HCT116 (cell line): ENCODE results near the gene PKHD1. TPM values are rescaled to one million over a fixed set of nuclear protein-coding genes. Genes with fewer than 3 reads are reported as not detected.

ENCODE experiments used
- ATAC-seq: fragments of 200-7000 bp; cut with Tn5 transposase; 2 replicates; pipeline ENCODE4 v1.9.1; 2020; ENCODE audit warnings: mild to moderate bottlenecking, moderate library complexity
- BruUV-seq: library from RNA; stranded (reverse); fragments of 400-500 nt; replicated peaks from 2 replicates; lab custom pipeline; 2021; lab: Mats Ljungman, UMichigan
- CTCF ChIA-PET: fragments of 300-600 bp; sonication (Branson Sonifier 250); formaldehyde crosslinking; loops from one replicate; lab custom pipeline; 2021; ENCODE audit warnings: antibody characterized with exemption; lab: Charles Lee
- POLR2A ChIA-PET: fragments of 300-600, 350-600 bp; sonication (Branson Sonifier 250); formaldehyde crosslinking; loops from one replicate; lab custom pipeline; 2021; ENCODE audit warnings: antibody characterized with exemption; lab: Charles Lee
- RAD21 ChIA-PET, 2 experiments: fragments of 300-600 bp; sonication (Branson Sonifier 250); formaldehyde crosslinking; loops; one replicate each; lab custom pipeline; 2023; ENCODE audit warnings: low total read pairs in 2 of 2; ENCODE audit not compliant: uncharacterized antibody in 2 of 2, unreplicated experiment in 2 of 2, low non-redundant PET in 1 of 2; lab: Charles Lee
- DNase-seq: peaks from one replicate; pipeline ENCODE4 v3.0.0-alpha.2; 2010; ENCODE audit warnings: low read depth, low spot score
- H2AFZ ChIP-seq: fragments of 200-600 bp; shearing (Covaris generic), sonication (generic); 2 replicates; pipeline ENCODE4 v1.6.1; 2017; ENCODE audit warnings: low read depth, mixed run types, mixed read lengths, antibody characterized with exemption, low read length; ENCODE audit not compliant: poor library complexity, severe bottlenecking
- H3K27ac ChIP-seq: 2 replicates; pipeline ENCODE4 v1.5.1; 2012; ENCODE audit warnings: low read depth, low read length
- H3K27me3 ChIP-seq: fragments of 200-600 bp; sonication (generic); 2 replicates; pipeline ENCODE4 v1.6.1; 2016; ENCODE audit warnings: mixed run types, low read length, mixed read lengths; ENCODE audit not compliant: insufficient read depth
- H3K36me3 ChIP-seq, 2 experiments: fragments of 200-500 bp in 1 of 2; fragments of 200-600 bp in 1 of 2; sonication (Bioruptor generic) in 1 of 2; sonication (generic) in 1 of 2; 2 replicates each; pipeline versions ENCODE4 v1.5.1 to v1.6.1; 2014 to 2016; ENCODE audit warnings: low read length in 2 of 2, inconsistent platforms in 1 of 2, mixed read lengths in 1 of 2, mixed run types in 1 of 2; ENCODE audit not compliant: insufficient read depth in 2 of 2, control insufficient read depth in 1 of 2
- H3K4me1 ChIP-seq, 2 experiments: fragments of 200-600 bp in 1 of 2; sonication (generic) in 1 of 2; 2 replicates each; pipeline versions ENCODE4 v1.5.1 to v1.6.1; 2012 to 2017; ENCODE audit warnings: low read length in 2 of 2, inconsistent platforms in 1 of 2, mild to moderate bottlenecking in 1 of 2, mixed read lengths in 1 of 2, mixed run types in 1 of 2, moderate library complexity in 1 of 2; ENCODE audit not compliant: insufficient read depth in 2 of 2, control insufficient read depth in 1 of 2
- H3K4me2 ChIP-seq: fragments of 200-600 bp; sonication (generic); 2 replicates; pipeline ENCODE4 v1.6.1; 2017; ENCODE audit warnings: mixed run types, low read length, mixed read lengths
- H3K4me3 ChIP-seq, 2 experiments: fragments of 200-600 bp in 1 of 2; sonication (generic) in 1 of 2; replicated peaks in 1 of 2; 2 replicates each; pipeline ENCODE4 v1.5.1; 2011 to 2016; ENCODE audit warnings: low read length in 2 of 2, control low read depth in 1 of 2, low read depth in 1 of 2, mild to moderate bottlenecking in 1 of 2, mixed read lengths in 1 of 2, mixed run types in 1 of 2
- H3K79me2 ChIP-seq: fragments of 200-600 bp; sonication (generic); 2 replicates; pipeline ENCODE4 v1.6.1; 2017; ENCODE audit warnings: mild to moderate bottlenecking, mixed run types, low read length, moderate library complexity, mixed read lengths; ENCODE audit not compliant: insufficient read depth
- H3K9ac ChIP-seq: fragments of 200-600 bp; sonication (generic); 2 replicates; pipeline ENCODE4 v1.6.1; 2016; ENCODE audit warnings: low read length, mixed read lengths
- H3K9me2 ChIP-seq: fragments of 200-600 bp; sonication (generic), shearing (Covaris generic); 2 replicates; pipeline ENCODE4 v1.6.1; 2017; ENCODE audit warnings: mixed run types, mild to moderate bottlenecking, moderate library complexity; ENCODE audit not compliant: insufficient read depth
- H3K9me3 ChIP-seq, 2 experiments: fragments of 200-500 bp in 1 of 2; fragments of 200-600 bp in 1 of 2; sonication (Bioruptor generic) in 1 of 2; sonication (generic) in 1 of 2; 2 replicates each; pipeline ENCODE4 v1.6.1; 2014 to 2017; ENCODE audit warnings: low read length in 2 of 2, mixed read lengths in 2 of 2, inconsistent platforms in 1 of 2, low read depth in 1 of 2, mild to moderate bottlenecking in 1 of 2, mixed run types in 1 of 2, moderate library complexity in 1 of 2; ENCODE audit not compliant: control insufficient read depth in 1 of 2, insufficient read depth in 1 of 2
- H4K20me1 ChIP-seq: fragments of 200-600 bp; sonication (generic), shearing (Covaris generic); 2 replicates; pipeline ENCODE4 v1.6.1; 2017; ENCODE audit warnings: mixed run types, mild to moderate bottlenecking, moderate library complexity; ENCODE audit not compliant: insufficient read depth
- ATF3 ChIP-seq: IDR thresholded peaks from 2 replicates; pipeline ENCODE4 v1.6.1; 2012
- CTCF ChIP-seq, 3 experiments: fragments of 200-600 bp in 1 of 3; sonication (generic) in 1 of 3; IDR thresholded peaks in 2 of 3; conservative IDR thresholded peaks in 1 of 3; 2 replicates each; pipeline ENCODE4 v1.5.1; 2012 to 2017; ENCODE audit warnings: low read depth in 2 of 3, low read length in 2 of 3, antibody characterized with exemption in 1 of 3, borderline replicate concordance in 1 of 3, control low read depth in 1 of 3, mild to moderate bottlenecking in 1 of 3, mixed read lengths in 1 of 3, mixed run types in 1 of 3, moderate library complexity in 1 of 3; ENCODE audit not compliant: insufficient read depth in 1 of 3
- EZH2phosphoT487 ChIP-seq: fragments of 200-600 bp; IDR thresholded peaks from 2 replicates; pipeline ENCODE4 v1.6.1; 2018; ENCODE audit warnings: antibody characterized with exemption, borderline replicate concordance
- MAX ChIP-seq: IDR thresholded peaks from 2 replicates; pipeline ENCODE4 v1.6.1; 2012
- POLR2AphosphoS5 ChIP-seq: IDR thresholded peaks from 2 replicates; pipeline ENCODE4 v1.6.1; 2011; ENCODE audit warnings: mild to moderate bottlenecking, low read depth, low read length, moderate library complexity
- SP1 ChIP-seq: IDR thresholded peaks from 2 replicates; pipeline ENCODE4 v1.6.1; 2012; ENCODE audit warnings: low read depth
- ZNF274 ChIP-seq: fragments of 200-500 bp; sonication (Bioruptor generic); IDR thresholded peaks from 2 replicates; pipeline ENCODE4 v1.6.1; 2014; ENCODE audit warnings: mild to moderate bottlenecking, low read depth, low read length, inconsistent platforms
- intact Hi-C: fragments of 100-400 bp; cut with micrococcal nuclease; formaldehyde crosslinking; loops from 2 replicates; pipeline ENCODE4 v1.10.0; 2022
- total RNA-seq: library from RNA; stranded (reverse); gene quantifications from one replicate; pipeline ENCODE4 v1.2.1, GENCODE V29; 2021; ENCODE audit not compliant: unreplicated experiment

Gene PKHD1
- total RNA-seq, 1 experiment from 2014 or later: not detected

- peak; percentile 10 for DNase-seq
- Histone ChIP-seq H3K27me3 (peaks cover 28% of the 10 kb centered on the region), H3K9ac (no peak overlapping the region), H2AFZ (no peak overlapping the region), H3K79me2 (no peaks in the 10 kb centered on the region), H3K4me3 (no peak overlapping the region), H4K20me1 (no peaks in the 10 kb centered on the region), H3K9me2 (no peaks in the 10 kb centered on the region), H3K36me3 (no peaks in the 10 kb centered on the region), H3K27ac (no peak overlapping the region), H3K4me1 (no peaks in the 10 kb centered on the region), H3K9me3 (no peaks in the 10 kb centered on the region), H3K4me2 (no peak overlapping the region)
- ATAC-seq: peak; percentile 80
- TF ChIP-seq POLR2AphosphoS5 (no peak), ATF3 (no peak), CTCF (IDR thresholded peaks at IDR 0.05 in 2 of 3, conservative IDR thresholded peaks at IDR 0.05 in 1 of 3; ENCODE audit: borderline replicate concordance in 1 of 3, insufficient read depth in 1 of 3, low read depth in 2 of 3, low read length in 2 of 3) (peak in 2 of 3 experiments; percentile 61 to 63; a peak in 4 of 6 replicates), ZNF274 (no peak), EZH2phosphoT487 (no peak), SP1 (no peak)
- CTCF ChIA-PET: interaction anchor here (1.0 kb wide), 2 partner anchors 11 to 18 kb away, joined by 3 to 4 read pairs; no protein-coding TSS in a partner anchor
- POLR2A ChIA-PET: no interaction called here
- RAD21 ChIA-PET: no interaction called here
- BruUV-seq: no TSS peak
- intact Hi-C loops: no loop called here
These were observed 153.3 kb downstream of the PKHD1 start for GRCh38 chr6:51934098-51934497.

GRCh38 chr6:51932956-51933355, 154.5 kb downstream of the PKHD1 start:
- intact Hi-C loops: no loop called here
- no peak overlapping the region for H3K4me2 ChIP-seq
- H3K27me3 ChIP-seq: peaks cover 29% of the 10 kb centered on the region
- no peaks in the 10 kb centered on the region for H3K79me2 ChIP-seq
- no peak overlapping the region for H3K27ac ChIP-seq
- no peak for TF ChIP-seq MAX
- ChIA-PET CTCF (no interaction called here), POLR2A (no interaction called here), RAD21 (no interaction called here)
- H3K9ac ChIP-seq: no peak overlapping the region
- ATAC-seq: no peak
- H2AFZ ChIP-seq: no peak overlapping the region
- H3K9me3 ChIP-seq: no peaks in the 10 kb centered on the region
- H3K4me1 ChIP-seq: no peaks in the 10 kb centered on the region
- DNase-seq: no peak
- H3K9me2 ChIP-seq: no peaks in the 10 kb centered on the region
- no peaks in the 10 kb centered on the region for H3K36me3 ChIP-seq
- no TSS peak for BruUV-seq
- no peak overlapping the region for H3K4me3 ChIP-seq
- H4K20me1 ChIP-seq: no peaks in the 10 kb centered on the region
